ENCODE measurements around the gene PSMC1.

PSMC1 gene

GRCh38 chr14:90281261-90281660 lies 24.9 kb downstream of the PSMC1 start:
- DNase-seq (ENCODE audit: low spot score) = no peak
- TF ChIP-seq CTCF (IDR thresholded peaks at IDR 0.05; ENCODE audit: extremely low read depth, insufficient read depth, missing control alignments) = no peak
- in situ Hi-C loops (cut with MboI; ENCODE audit: low pct_unique_long_range_greater_than_20kb, low sequenced_read_pairs, unreplicated experiment) = no loop called here

GRCh38 chr14:90281756-90282155 lies 25.4 kb downstream of the PSMC1 start:
- no peak for TF ChIP-seq CTCF (IDR thresholded peaks at IDR 0.05; ENCODE audit: extremely low read depth, insufficient read depth, missing control alignments)
- in situ Hi-C loops (cut with MboI; ENCODE audit: low pct_unique_long_range_greater_than_20kb, low sequenced_read_pairs, unreplicated experiment) = no loop called here

GRCh38 chr14:90287791-90288190 lies 31.4 kb downstream of the PSMC1 start:
- TF ChIP-seq CTCF (IDR thresholded peaks at IDR 0.05; ENCODE audit: extremely low read depth, insufficient read depth, missing control alignments) = no peak
- no peak for DNase-seq (ENCODE audit: low spot score)
- in situ Hi-C loops (cut with MboI; ENCODE audit: low pct_unique_long_range_greater_than_20kb, low sequenced_read_pairs, unreplicated experiment) = no loop called here

More at GRCh38 chr14:90281756-90282155, 25.4 kb downstream of the PSMC1 start:
- no peak for DNase-seq (ENCODE audit: low spot score)

- in situ Hi-C loops (cut with MboI; ENCODE audit: low pct_unique_long_range_greater_than_20kb, low sequenced_read_pairs, unreplicated experiment) = no loop called here
- no peak for TF ChIP-seq CTCF (IDR thresholded peaks at IDR 0.05; ENCODE audit: extremely low read depth, insufficient read depth, missing control alignments)
- no peak for DNase-seq (ENCODE audit: low spot score)
These were observed 32.5 kb downstream of the PSMC1 start for GRCh38 chr14:90288651-90289355.

GRCh38 chr14:90290337-90291011 lies 34.1 kb downstream of the PSMC1 start:
- DNase-seq (ENCODE audit: low spot score) = no peak
- in situ Hi-C loops (cut with MboI; ENCODE audit: low pct_unique_long_range_greater_than_20kb, low sequenced_read_pairs, unreplicated experiment) = no loop called here
- TF ChIP-seq CTCF (IDR thresholded peaks at IDR 0.05; ENCODE audit: extremely low read depth, insufficient read depth, missing control alignments) = no peak

- no peak for DNase-seq (ENCODE audit: low spot score)
- in situ Hi-C loops (cut with MboI; ENCODE audit: low pct_unique_long_range_greater_than_20kb, low sequenced_read_pairs, unreplicated experiment) = no loop called here
These were observed 35.3 kb downstream of the PSMC1 start for GRCh38 chr14:90291699-90292098.

More at GRCh38 chr14:90291699-90292098, 35.3 kb downstream of the PSMC1 start:
- TF ChIP-seq CTCF (IDR thresholded peaks at IDR 0.05; ENCODE audit: extremely low read depth, insufficient read depth, missing control alignments) = no peak
